GM23338 (cell line): Measurements from ENCODE around the gene NUF2. TPM values are rescaled to one million over a fixed set of nuclear protein-coding genes. Genes with fewer than 3 reads are reported as not detected.

ENCODE experiments used
- ATAC-seq: fragments of 200-7000 bp; cut with Tn5 transposase; 3 replicates; pipeline ENCODE4 v1.9.1; 2020
- DNase-seq: peaks from one replicate; pipeline ENCODE4 v3.0.0-alpha.2; 2015; ENCODE audit warnings: low spot score
- H2AFZ ChIP-seq: fragments of 200-600 bp; sonication (generic); 2 replicates; pipeline ENCODE4 v1.8.0; 2016; ENCODE audit warnings: antibody characterized with exemption, mild to moderate bottlenecking, moderate library complexity
- H3F3A ChIP-seq: fragments of 200-600 bp; sonication (generic); replicated peaks from 2 replicates; pipeline ENCODE4 v1.8.0; 2017; ENCODE audit warnings: antibody characterized with exemption, mixed run types, low read depth
- H3K27ac ChIP-seq: fragments of 200-600 bp; sonication (generic); 2 replicates; pipeline ENCODE4 v1.6.1; 2016; ENCODE audit warnings: low read depth
- H3K27me3 ChIP-seq: fragments of 200-600 bp; sonication (generic); 2 replicates; pipeline ENCODE4 v1.8.0; 2016; ENCODE audit warnings: mild to moderate bottlenecking, mixed run types, moderate library complexity; ENCODE audit not compliant: insufficient read depth
- H3K36me3 ChIP-seq: fragments of 200-600 bp; sonication (generic); 2 replicates; pipeline ENCODE4 v1.8.0; 2016; ENCODE audit warnings: mild to moderate bottlenecking; ENCODE audit not compliant: insufficient read depth
- H3K4me1 ChIP-seq: fragments of 200-600 bp; sonication (generic); 2 replicates; pipeline ENCODE4 v1.8.0; 2016; ENCODE audit warnings: mild to moderate bottlenecking, moderate library complexity; ENCODE audit not compliant: insufficient read depth
- H3K4me2 ChIP-seq: fragments of 200-600 bp; sonication (generic); 2 replicates; pipeline ENCODE4 v1.7.1; 2017; ENCODE audit warnings: mixed run types
- H3K4me3 ChIP-seq: fragments of 200-600 bp; sonication (generic); 2 replicates; pipeline ENCODE4 v1.6.1; 2016; ENCODE audit warnings: mixed run types
- H3K79me2 ChIP-seq: fragments of 200-600 bp; sonication (generic); replicated peaks from 2 replicates; pipeline ENCODE4 v1.8.0; 2017; ENCODE audit warnings: mild to moderate bottlenecking; ENCODE audit not compliant: insufficient read depth
- H3K9me2 ChIP-seq: fragments of 200-600 bp; sonication (generic); 2 replicates; pipeline ENCODE4 v1.8.0; 2017; ENCODE audit not compliant: insufficient read depth
- H4K20me1 ChIP-seq: fragments of 200-600 bp; sonication (generic); replicated peaks from 2 replicates; pipeline ENCODE4 v1.8.0; 2017; ENCODE audit warnings: mild to moderate bottlenecking; ENCODE audit not compliant: insufficient read depth
- H3K27ac Mint-ChIP-seq: 2 replicates; pipeline ENCODE4 v1.8.0; 2020; ENCODE audit warnings: inconsistent platforms, mild to moderate bottlenecking, moderate library complexity, mixed read lengths
- H3K27me3 Mint-ChIP-seq: 3 replicates; pipeline ENCODE4 v1.8.0; 2022; ENCODE audit warnings: low read depth, mild to moderate bottlenecking, moderate library complexity, mixed read lengths, inconsistent platforms; ENCODE audit not compliant: insufficient read depth, poor library complexity
- H3K36me3 Mint-ChIP-seq: 3 replicates; pipeline ENCODE4 v1.8.0; 2021; ENCODE audit warnings: low read depth, mild to moderate bottlenecking, inconsistent platforms, moderate library complexity, mixed read lengths
- H3K4me1 Mint-ChIP-seq: 3 replicates; pipeline ENCODE4 v1.8.0; 2020; ENCODE audit warnings: mild to moderate bottlenecking, inconsistent platforms, mixed read lengths
- H3K4me3 Mint-ChIP-seq: 3 replicates; pipeline ENCODE4 v1.8.0; 2021; ENCODE audit warnings: moderate library complexity, mild to moderate bottlenecking, inconsistent platforms, mixed read lengths
- H3K9me3 Mint-ChIP-seq: 3 replicates; pipeline ENCODE4 v1.8.0; 2020; ENCODE audit warnings: moderate library complexity, mild to moderate bottlenecking, inconsistent platforms, mixed read lengths
- CREB1 ChIP-seq: fragments of 250-450 bp; sonication (Bioruptor Pico); IDR thresholded peaks from 2 replicates; pipeline ENCODE4 v1.5.0; 2020; ENCODE audit warnings: low read depth, mild to moderate bottlenecking, moderate library complexity
- EZH2 ChIP-seq: fragments of 200-600 bp; sonication (generic); IDR thresholded peaks from one replicate; pipeline ENCODE4 v1.8.0; 2017; ENCODE audit warnings: antibody characterized with exemption, mild to moderate bottlenecking, low read depth; ENCODE audit not compliant: unreplicated experiment
- EZH2phosphoT487 ChIP-seq: fragments of 200-600 bp; sonication (generic); IDR thresholded peaks from one replicate; pipeline ENCODE4 v1.8.1; 2018; ENCODE audit warnings: antibody characterized with exemption; ENCODE audit not compliant: unreplicated experiment
- JUNB ChIP-seq: IDR thresholded peaks from one replicate; pipeline ENCODE4 v1.6.1; 2016; ENCODE audit warnings: antibody characterized with exemption; ENCODE audit not compliant: unreplicated experiment
- NANOG ChIP-seq: IDR thresholded peaks from 2 replicates; pipeline ENCODE4 v1.6.1; 2016; ENCODE audit warnings: antibody characterized with exemption, borderline replicate concordance
- POLR2AphosphoS5 ChIP-seq: IDR thresholded peaks from 2 replicates; pipeline ENCODE4 v1.6.1; 2016; ENCODE audit warnings: antibody characterized with exemption, low read depth
- STAT1 ChIP-seq: IDR thresholded peaks from one replicate; pipeline ENCODE4 v1.6.1; 2016; ENCODE audit warnings: antibody characterized with exemption; ENCODE audit not compliant: unreplicated experiment
- ZNF114 ChIP-seq: fragments of 250-450 bp; sonication (Bioruptor Pico); IDR thresholded peaks from 2 replicates; pipeline ENCODE4 v1.5.0; 2020; ENCODE audit warnings: mild to moderate bottlenecking, moderate library complexity
- ZNF331 ChIP-seq: fragments of 250-450 bp; sonication (Bioruptor Pico); IDR thresholded peaks from 2 replicates; pipeline ENCODE4 v1.5.0; 2020; ENCODE audit warnings: low read depth, mild to moderate bottlenecking, moderate library complexity
- polyA plus RNA-seq: library from polyadenylated mRNA; unstranded; fragments of >200 nt; fragmentation: Nextera tagmentation; extraction: Ambion mirVana; gene quantifications from 2 replicates; pipeline ENCODE4 v1.2.1, GENCODE V29; 2016
- total RNA-seq: library from RNA; depleted of rRNA; stranded (reverse); fragments of >200 nt; shearing (Covaris generic); gene quantifications from 2 replicates; pipeline ENCODE4 v1.2.3, GENCODE V29; 2014
- TF ChIP-seq, protein P1 (sequence below), 2 experiments: fragments of 200-600 bp in 1 of 2; sonication (generic) in 1 of 2; conservative IDR thresholded peaks; 2 replicates each; pipeline versions ENCODE4 v1.5.1 to v1.6.1; 2016 to 2017; ENCODE audit warnings: antibody characterized with exemption in 2 of 2, low read depth in 2 of 2, mild to moderate bottlenecking in 2 of 2, moderate library complexity in 1 of 2
- TF ChIP-seq, protein P2 (sequence below): fragments of 250-450 bp; sonication (Bioruptor Pico); IDR thresholded peaks from 2 replicates; pipeline ENCODE4 v1.5.0; 2020; ENCODE audit warnings: mild to moderate bottlenecking, moderate library complexity
- TF ChIP-seq, protein P3 (sequence below): IDR thresholded peaks from one replicate; pipeline ENCODE4 v1.6.1; 2018; ENCODE audit warnings: antibody characterized with exemption; ENCODE audit not compliant: unreplicated experiment
- TF ChIP-seq, protein P4 (sequence below): IDR thresholded peaks from 2 replicates; pipeline ENCODE4 v1.6.1; 2016; ENCODE audit warnings: antibody characterized with exemption

Gene NUF2
- total and polyA plus RNA-seq, 2 experiments from 2014 or later, result 21.7 to 51.4 TPM

DNA sequence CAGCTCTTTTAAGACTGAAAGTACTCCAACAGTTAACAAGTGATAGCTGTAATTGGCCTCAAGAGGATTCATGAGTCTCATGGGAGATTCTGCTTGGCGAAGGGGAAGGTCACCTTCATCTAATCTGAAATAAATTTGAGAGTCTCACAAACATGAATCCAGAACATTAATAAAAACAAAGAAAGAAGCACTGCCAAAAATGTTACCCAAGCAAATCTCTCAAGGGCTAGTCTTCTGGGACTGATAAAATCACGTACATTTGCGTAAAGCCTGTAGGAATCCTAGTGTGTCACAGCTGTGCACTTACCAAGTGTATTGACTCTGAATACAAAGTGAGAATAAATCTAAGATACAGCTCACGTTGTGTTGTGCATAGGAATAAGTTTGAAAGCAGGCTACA, 21.2 kb upstream of the NUF2 start:
- DNase-seq (no peak), ATAC-seq (no peak)
- no peak for TF ChIP-seq EZH2
- TF ChIP-seq, protein P1, sequence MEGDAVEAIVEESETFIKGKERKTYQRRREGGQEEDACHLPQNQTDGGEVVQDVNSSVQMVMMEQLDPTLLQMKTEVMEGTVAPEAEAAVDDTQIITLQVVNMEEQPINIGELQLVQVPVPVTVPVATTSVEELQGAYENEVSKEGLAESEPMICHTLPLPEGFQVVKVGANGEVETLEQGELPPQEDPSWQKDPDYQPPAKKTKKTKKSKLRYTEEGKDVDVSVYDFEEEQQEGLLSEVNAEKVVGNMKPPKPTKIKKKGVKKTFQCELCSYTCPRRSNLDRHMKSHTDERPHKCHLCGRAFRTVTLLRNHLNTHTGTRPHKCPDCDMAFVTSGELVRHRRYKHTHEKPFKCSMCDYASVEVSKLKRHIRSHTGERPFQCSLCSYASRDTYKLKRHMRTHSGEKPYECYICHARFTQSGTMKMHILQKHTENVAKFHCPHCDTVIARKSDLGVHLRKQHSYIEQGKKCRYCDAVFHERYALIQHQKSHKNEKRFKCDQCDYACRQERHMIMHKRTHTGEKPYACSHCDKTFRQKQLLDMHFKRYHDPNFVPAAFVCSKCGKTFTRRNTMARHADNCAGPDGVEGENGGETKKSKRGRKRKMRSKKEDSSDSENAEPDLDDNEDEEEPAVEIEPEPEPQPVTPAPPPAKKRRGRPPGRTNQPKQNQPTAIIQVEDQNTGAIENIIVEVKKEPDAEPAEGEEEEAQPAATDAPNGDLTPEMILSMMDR (conservative IDR thresholded peaks at IDR 0.05; ENCODE audit: low read depth in 2 of 2), result no peak
- TF ChIP-seq ZNF331 (CRISPR knock-in tag), result no peak
- TF ChIP-seq JUNB, result no peak
- TF ChIP-seq POLR2AphosphoS5, result no peak
- no peak for TF ChIP-seq ZNF114 (CRISPR knock-in tag)
- TF ChIP-seq, protein P2, sequence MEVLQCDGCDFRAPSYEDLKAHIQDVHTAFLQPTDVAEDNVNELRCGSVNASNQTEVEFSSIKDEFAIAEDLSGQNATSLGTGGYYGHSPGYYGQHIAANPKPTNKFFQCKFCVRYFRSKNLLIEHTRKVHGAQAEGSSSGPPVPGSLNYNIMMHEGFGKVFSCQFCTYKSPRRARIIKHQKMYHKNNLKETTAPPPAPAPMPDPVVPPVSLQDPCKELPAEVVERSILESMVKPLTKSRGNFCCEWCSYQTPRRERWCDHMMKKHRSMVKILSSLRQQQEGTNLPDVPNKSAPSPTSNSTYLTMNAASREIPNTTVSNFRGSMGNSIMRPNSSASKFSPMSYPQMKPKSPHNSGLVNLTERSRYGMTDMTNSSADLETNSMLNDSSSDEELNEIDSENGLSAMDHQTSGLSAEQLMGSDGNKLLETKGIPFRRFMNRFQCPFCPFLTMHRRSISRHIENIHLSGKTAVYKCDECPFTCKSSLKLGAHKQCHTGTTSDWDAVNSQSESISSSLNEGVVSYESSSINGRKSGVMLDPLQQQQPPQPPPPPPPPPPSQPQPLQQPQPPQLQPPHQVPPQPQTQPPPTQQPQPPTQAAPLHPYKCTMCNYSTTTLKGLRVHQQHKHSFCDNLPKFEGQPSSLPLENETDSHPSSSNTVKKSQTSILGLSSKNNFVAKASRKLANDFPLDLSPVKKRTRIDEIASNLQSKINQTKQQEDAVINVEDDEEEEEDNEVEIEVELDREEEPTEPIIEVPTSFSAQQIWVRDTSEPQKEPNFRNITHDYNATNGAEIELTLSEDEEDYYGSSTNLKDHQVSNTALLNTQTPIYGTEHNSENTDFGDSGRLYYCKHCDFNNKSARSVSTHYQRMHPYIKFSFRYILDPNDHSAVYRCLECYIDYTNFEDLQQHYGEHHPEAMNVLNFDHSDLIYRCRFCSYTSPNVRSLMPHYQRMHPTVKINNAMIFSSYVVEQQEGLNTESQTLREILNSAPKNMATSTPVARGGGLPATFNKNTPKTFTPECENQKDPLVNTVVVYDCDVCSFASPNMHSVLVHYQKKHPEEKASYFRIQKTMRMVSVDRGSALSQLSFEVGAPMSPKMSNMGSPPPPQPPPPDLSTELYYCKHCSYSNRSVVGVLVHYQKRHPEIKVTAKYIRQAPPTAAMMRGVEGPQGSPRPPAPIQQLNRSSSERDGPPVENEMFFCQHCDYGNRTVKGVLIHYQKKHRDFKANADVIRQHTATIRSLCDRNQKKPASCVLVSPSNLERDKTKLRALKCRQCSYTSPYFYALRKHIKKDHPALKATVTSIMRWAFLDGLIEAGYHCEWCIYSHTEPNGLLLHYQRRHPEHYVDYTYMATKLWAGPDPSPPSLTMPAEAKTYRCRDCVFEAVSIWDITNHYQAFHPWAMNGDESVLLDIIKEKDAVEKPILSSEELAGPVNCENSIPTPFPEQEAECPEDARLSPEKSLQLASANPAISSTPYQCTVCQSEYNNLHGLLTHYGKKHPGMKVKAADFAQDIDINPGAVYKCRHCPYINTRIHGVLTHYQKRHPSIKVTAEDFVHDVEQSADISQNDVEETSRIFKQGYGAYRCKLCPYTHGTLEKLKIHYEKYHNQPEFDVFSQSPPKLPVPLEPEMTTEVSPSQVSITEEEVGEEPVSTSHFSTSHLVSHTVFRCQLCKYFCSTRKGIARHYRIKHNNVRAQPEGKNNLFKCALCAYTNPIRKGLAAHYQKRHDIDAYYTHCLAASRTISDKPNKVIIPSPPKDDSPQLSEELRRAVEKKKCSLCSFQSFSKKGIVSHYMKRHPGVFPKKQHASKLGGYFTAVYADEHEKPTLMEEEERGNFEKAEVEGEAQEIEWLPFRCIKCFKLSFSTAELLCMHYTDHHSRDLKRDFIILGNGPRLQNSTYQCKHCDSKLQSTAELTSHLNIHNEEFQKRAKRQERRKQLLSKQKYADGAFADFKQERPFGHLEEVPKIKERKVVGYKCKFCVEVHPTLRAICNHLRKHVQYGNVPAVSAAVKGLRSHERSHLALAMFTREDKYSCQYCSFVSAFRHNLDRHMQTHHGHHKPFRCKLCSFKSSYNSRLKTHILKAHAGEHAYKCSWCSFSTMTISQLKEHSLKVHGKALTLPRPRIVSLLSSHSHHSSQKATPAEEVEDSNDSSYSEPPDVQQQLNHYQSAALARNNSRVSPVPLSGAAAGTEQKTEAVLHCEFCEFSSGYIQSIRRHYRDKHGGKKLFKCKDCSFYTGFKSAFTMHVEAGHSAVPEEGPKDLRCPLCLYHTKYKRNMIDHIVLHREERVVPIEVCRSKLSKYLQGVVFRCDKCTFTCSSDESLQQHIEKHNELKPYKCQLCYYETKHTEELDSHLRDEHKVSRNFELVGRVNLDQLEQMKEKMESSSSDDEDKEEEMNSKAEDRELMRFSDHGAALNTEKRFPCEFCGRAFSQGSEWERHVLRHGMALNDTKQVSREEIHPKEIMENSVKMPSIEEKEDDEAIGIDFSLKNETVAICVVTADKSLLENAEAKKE (CRISPR knock-in tag), result no peak
- TF ChIP-seq, protein P3, sequence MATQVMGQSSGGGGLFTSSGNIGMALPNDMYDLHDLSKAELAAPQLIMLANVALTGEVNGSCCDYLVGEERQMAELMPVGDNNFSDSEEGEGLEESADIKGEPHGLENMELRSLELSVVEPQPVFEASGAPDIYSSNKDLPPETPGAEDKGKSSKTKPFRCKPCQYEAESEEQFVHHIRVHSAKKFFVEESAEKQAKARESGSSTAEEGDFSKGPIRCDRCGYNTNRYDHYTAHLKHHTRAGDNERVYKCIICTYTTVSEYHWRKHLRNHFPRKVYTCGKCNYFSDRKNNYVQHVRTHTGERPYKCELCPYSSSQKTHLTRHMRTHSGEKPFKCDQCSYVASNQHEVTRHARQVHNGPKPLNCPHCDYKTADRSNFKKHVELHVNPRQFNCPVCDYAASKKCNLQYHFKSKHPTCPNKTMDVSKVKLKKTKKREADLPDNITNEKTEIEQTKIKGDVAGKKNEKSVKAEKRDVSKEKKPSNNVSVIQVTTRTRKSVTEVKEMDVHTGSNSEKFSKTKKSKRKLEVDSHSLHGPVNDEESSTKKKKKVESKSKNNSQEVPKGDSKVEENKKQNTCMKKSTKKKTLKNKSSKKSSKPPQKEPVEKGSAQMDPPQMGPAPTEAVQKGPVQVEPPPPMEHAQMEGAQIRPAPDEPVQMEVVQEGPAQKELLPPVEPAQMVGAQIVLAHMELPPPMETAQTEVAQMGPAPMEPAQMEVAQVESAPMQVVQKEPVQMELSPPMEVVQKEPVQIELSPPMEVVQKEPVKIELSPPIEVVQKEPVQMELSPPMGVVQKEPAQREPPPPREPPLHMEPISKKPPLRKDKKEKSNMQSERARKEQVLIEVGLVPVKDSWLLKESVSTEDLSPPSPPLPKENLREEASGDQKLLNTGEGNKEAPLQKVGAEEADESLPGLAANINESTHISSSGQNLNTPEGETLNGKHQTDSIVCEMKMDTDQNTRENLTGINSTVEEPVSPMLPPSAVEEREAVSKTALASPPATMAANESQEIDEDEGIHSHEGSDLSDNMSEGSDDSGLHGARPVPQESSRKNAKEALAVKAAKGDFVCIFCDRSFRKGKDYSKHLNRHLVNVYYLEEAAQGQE, result no peak
- TF ChIP-seq, protein P4, sequence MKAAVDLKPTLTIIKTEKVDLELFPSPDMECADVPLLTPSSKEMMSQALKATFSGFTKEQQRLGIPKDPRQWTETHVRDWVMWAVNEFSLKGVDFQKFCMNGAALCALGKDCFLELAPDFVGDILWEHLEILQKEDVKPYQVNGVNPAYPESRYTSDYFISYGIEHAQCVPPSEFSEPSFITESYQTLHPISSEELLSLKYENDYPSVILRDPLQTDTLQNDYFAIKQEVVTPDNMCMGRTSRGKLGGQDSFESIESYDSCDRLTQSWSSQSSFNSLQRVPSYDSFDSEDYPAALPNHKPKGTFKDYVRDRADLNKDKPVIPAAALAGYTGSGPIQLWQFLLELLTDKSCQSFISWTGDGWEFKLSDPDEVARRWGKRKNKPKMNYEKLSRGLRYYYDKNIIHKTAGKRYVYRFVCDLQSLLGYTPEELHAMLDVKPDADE, result no peak
- TF ChIP-seq STAT1, result no peak
- no peak for TF ChIP-seq EZH2phosphoT487
- TF ChIP-seq NANOG, result no peak
- no peak for TF ChIP-seq CREB1
- Histone ChIP-seq H3K36me3 (no peaks in the 10 kb centered on the region), H3F3A (no peaks in the 10 kb centered on the region), H3K27me3 (no peaks in the 10 kb centered on the region), H4K20me1 (no peaks in the 10 kb centered on the region), H3K79me2 (no peaks in the 10 kb centered on the region), H2AFZ (no peak overlapping the region), H3K4me1 (peaks cover 28% of the 10 kb centered on the region), H3K27ac (no peak overlapping the region), H3K4me2 (no peak overlapping the region), H3K4me3 (no peak overlapping the region), H3K9me2 (no peaks in the 10 kb centered on the region)
- no peak overlapping the region for H3K27ac Mint-ChIP-seq
- H3K27me3 Mint-ChIP-seq, result peaks cover 2% of the 10 kb centered on the region
- H3K36me3 Mint-ChIP-seq, result peaks cover 6% of the 10 kb centered on the region; the same call in 1 of the 3 replicates
- no peak overlapping the region for H3K4me3 Mint-ChIP-seq
- H3K4me1 Mint-ChIP-seq, result peaks cover 13% of the 10 kb centered on the region; the same call in 2 of the 3 replicates
- peaks cover 3% of the 10 kb centered on the region; the same call in 1 of the 3 replicates for H3K9me3 Mint-ChIP-seq
